Right atrium auricular region (tissue), 2 donors: ENCODE measurements around the gene DUSP1. TPM values are rescaled to one million over a fixed set of nuclear protein-coding genes. Genes with fewer than 3 reads are reported as not detected.

Experiments used
- DNase-seq: peaks from one replicate; pipeline ENCODE4 v3.0.0-alpha.2; 2019; ENCODE audit warnings: low spot score
- H3K27ac ChIP-seq, 2 donors: fragments of 200-600 bp; sonication (generic); 1 replicate in 1 of 2; 2 replicates in 1 of 2; pipeline ENCODE4 v1.5.1; 2016 to 2019
- H3K27me3 ChIP-seq, 2 donors: fragments of 200-600 bp; sonication (generic); one replicate each; pipeline versions ENCODE4 v1.5.1 to v1.6.0; 2017 to 2019
- H3K36me3 ChIP-seq: fragments of 200-600 bp; sonication (generic); one replicate; pipeline ENCODE4 v1.5.1; 2016
- H3K4me1 ChIP-seq, 2 donors: fragments of 200-600 bp; sonication (generic); one replicate each; pipeline versions ENCODE4 v1.5.1 to v1.6.0; 2017 to 2019
- H3K4me3 ChIP-seq, 2 donors: fragments of 200-600 bp; sonication (generic); 1 replicate in 1 of 2; 2 replicates in 1 of 2; pipeline ENCODE4 v1.5.1; 2017 to 2019; ENCODE audit warnings: mild to moderate bottlenecking in 1 of 2, moderate library complexity in 1 of 2
- H3K9me3 ChIP-seq, 2 donors: fragments of 200-600 bp; sonication (generic); one replicate each; pipeline ENCODE4 v1.5.1; 2019
- total RNA-seq, 2 donors: library from RNA; depleted of rRNA; stranded (reverse); fragments of >200 nt; gene quantifications; one replicate each; pipeline ENCODE4 v1.1.0, GENCODE V29; 2016
- TF ChIP-seq, protein P1 (sequence below), 2 donors: fragments of 200-600 bp; sonication (generic); IDR thresholded peaks; one replicate each; pipeline ENCODE4 v1.5.1; 2019; ENCODE audit warnings: antibody characterized with exemption in 2 of 2

DUSP1 gene
- total RNA-seq, 2 donors from 2014 or later = 804 to 819 TPM

DNA sequence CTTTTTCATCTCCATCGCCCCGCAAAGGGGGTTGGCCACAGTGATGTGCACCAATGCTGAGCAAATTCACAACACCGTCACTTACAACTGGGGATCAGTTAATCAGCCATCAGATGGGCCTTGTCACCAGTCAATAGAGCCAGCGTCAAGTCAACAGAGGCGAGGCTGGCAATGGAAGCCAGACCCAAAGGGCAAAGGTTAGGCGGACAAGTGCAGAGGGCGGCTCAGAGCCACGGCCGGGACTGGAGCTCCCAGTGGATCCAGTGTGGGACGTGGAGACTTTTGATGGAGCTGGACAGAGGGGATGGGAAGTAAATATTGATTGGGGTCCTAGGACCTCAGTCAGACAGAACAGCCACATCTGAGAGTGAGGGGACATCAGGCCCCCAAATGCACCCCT is 45.7 kb downstream of the DUSP1 start:
- no peaks in the 10 kb centered on the region for H3K27me3 ChIP-seq
- DNase-seq = no peak
- TF ChIP-seq, protein P1, sequence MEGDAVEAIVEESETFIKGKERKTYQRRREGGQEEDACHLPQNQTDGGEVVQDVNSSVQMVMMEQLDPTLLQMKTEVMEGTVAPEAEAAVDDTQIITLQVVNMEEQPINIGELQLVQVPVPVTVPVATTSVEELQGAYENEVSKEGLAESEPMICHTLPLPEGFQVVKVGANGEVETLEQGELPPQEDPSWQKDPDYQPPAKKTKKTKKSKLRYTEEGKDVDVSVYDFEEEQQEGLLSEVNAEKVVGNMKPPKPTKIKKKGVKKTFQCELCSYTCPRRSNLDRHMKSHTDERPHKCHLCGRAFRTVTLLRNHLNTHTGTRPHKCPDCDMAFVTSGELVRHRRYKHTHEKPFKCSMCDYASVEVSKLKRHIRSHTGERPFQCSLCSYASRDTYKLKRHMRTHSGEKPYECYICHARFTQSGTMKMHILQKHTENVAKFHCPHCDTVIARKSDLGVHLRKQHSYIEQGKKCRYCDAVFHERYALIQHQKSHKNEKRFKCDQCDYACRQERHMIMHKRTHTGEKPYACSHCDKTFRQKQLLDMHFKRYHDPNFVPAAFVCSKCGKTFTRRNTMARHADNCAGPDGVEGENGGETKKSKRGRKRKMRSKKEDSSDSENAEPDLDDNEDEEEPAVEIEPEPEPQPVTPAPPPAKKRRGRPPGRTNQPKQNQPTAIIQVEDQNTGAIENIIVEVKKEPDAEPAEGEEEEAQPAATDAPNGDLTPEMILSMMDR (IDR thresholded peaks at IDR 0.05) = no peak
- no peak overlapping the region for H3K4me3 ChIP-seq
- H3K36me3 ChIP-seq = no peaks in the 10 kb centered on the region
- no peaks in the 10 kb centered on the region for H3K9me3 ChIP-seq
- peaks cover 0 to 31% of the 10 kb centered on the region in 2 donors for H3K4me1 ChIP-seq
- H3K27ac ChIP-seq = no peak overlapping the region

DNA sequence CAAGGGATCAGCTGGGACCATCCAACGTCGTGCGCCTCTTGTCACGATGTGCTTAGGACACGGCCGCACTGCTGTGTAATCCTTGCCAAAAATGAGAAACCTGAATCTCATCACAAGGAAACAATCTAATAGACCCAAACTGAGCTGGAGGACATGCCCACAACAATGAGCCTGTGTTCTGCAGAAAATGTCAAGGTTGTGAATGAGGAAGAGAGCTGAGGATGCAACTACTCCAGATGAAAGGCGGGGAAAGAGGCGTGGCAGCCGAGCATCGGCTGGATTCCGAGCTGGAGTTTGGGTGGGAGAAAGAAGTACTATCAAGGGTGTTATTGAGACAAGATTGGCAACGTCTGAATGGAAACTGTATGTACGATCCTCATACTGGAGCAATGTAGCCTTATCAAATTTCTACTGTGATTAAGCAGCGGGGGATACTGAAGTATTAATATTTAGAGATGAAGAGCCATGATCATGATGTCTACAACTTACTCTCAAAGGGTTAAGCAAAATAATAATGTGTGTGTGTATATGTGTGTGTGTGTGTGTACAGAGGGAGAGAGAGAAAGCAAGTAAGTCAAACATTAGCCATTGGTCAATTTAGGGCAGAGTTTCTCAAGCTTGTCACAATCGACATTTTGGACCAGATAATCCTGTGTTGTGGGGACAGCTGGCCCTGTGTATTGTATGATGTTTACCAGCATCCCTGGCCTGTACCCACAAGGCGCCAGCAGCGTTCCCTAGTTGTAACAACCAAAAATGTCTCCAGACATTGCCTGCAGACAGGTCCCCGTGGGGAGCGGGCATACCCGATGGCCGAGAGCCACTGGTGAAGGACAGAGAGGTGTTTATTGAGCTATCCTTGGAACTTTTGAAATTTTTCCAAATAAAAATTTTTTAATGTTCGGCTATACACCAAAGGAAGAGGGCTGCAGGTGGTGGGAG is 46.5 kb downstream of the DUSP1 start:
- no peaks in the 10 kb centered on the region for H3K9me3 ChIP-seq
- no peaks in the 10 kb centered on the region for H3K36me3 ChIP-seq
- TF ChIP-seq, protein P1 (IDR thresholded peaks at IDR 0.05) = no peak
- H3K27ac ChIP-seq = no peak overlapping the region
- no peak for DNase-seq
- no peaks in the 10 kb centered on the region for H3K27me3 ChIP-seq
- peaks cover 0 to 31% of the 10 kb centered on the region in 2 donors for H3K4me1 ChIP-seq
- no peak overlapping the region for H3K4me3 ChIP-seq

- Histone ChIP-seq H3K27ac (no peak overlapping the region), H3K4me3 (no peak overlapping the region), H3K36me3 (no peaks in the 10 kb centered on the region), H3K9me3 (no peaks in the 10 kb centered on the region), H3K27me3 (no peaks in the 10 kb centered on the region), H3K4me1 (peaks cover 0 to 31% of the 10 kb centered on the region in 2 donors)
- no peak for DNase-seq
- TF ChIP-seq, protein P1 (IDR thresholded peaks at IDR 0.05) = no peak
Measured at GRCh38 chr5:172723508-172723907, 47.5 kb downstream of the DUSP1 start.

DNA sequence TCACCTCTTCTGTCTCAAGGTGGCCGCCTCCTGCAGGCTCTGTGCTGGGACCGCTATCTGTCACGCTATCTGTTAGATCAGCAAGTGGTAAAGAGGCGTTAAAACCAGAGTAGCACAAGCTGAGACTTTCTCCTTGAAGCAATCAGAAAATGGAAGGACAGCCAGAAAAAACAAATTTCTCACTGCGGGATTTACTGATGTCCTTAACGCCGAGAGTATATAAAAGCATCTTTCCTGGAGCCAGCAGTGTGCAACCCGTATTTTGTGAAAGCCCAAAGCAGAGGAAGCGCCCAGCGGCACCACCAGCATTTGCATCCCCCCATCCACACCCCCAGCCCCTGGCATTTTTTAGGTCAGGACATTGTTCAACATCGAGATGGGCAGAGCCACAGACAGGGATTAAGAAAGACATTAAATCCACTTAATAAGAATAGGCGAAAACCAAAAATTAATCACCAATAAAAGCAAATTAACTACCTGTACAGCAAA is 48.6 kb downstream of the DUSP1 start:
- peak overlapping the region; percentile 17 to 57 for H3K27ac ChIP-seq
- no peaks in the 10 kb centered on the region for H3K36me3 ChIP-seq
- no peaks in the 10 kb centered on the region for H3K27me3 ChIP-seq
- H3K9me3 ChIP-seq = no peaks in the 10 kb centered on the region
- H3K4me1 ChIP-seq = peaks cover 0 to 36% of the 10 kb centered on the region in 2 donors
- no peak for DNase-seq
- TF ChIP-seq, protein P1 (IDR thresholded peaks at IDR 0.05) = no peak
- no peak overlapping the region for H3K4me3 ChIP-seq

GRCh38 chr5:172721455-172722326 is 49.3 kb downstream of the DUSP1 start:
- peak overlapping the region; percentile 57 to 61 for H3K27ac ChIP-seq
- H3K36me3 ChIP-seq = no peaks in the 10 kb centered on the region
- DNase-seq = no peak
- no peak overlapping the region for H3K4me3 ChIP-seq
- TF ChIP-seq, protein P1 (IDR thresholded peaks at IDR 0.05) = no peak
- H3K4me1 ChIP-seq = peaks cover 0 to 43% of the 10 kb centered on the region in 2 donors
- H3K9me3 ChIP-seq = no peaks in the 10 kb centered on the region
- H3K27me3 ChIP-seq = no peaks in the 10 kb centered on the region
